Eye (tissue), 1 donor: ENCODE measurements around the gene TNFRSF11A.

ENCODE experiments used
- DNase-seq: peaks from one replicate; pipeline ENCODE4 v3.0.0-alpha.2; 2015

Gene TNFRSF11A

DNA sequence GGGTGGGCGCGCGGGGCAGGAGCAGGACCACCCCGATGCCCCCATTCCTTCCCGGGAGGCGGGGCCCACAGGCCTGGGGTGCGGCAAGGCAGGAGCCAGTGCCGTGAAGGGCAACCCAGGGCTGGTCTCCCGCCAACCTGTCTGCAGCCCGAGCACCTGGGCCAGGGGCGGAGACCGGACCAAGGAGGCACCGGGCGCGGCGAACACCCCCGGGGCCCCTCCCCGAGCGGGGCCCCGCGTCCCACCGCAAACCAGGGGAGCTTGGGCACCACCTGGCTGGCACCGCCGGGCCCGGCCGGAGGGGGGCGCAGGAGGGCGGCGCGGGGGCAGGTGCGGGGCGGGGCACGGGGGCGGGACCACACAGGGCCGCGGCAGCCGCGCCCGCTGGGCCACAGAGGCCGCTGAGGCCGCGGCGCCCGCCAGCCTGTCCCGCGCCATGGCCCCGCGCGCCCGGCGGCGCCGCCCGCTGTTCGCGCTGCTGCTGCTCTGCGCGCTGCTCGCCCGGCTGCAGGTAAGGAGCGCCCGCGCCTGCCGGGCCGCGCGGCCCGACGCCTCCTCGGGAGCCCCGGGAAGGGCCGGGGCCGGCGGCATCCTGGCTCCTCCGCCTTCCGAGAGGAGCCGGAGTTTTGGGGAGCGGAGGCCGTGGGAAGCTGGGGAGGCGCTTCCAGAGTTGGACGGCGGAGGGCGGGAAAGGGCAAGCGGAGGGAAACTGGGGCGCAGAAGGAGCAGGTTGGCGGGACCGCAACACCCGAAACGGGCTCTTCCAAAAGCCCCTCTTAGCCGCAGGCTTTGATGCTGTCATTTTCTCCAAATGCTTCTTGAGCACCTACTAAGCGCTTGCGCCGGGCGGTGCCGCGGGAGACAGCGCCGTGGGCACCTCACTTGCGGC, at the start of gene TNFRSF11A:
Gene TNFRSF11A (plus strand): TSS at position 394 of the 889 bp plus-strand sequence. CDS start 43 bp downstream, at position 437.
- peak; percentile 64 for DNase-seq

GRCh38 chr18:62277045-62277444, 48.1 kb upstream of the TNFRSF11A start:
- DNase-seq, result no peak

DNA sequence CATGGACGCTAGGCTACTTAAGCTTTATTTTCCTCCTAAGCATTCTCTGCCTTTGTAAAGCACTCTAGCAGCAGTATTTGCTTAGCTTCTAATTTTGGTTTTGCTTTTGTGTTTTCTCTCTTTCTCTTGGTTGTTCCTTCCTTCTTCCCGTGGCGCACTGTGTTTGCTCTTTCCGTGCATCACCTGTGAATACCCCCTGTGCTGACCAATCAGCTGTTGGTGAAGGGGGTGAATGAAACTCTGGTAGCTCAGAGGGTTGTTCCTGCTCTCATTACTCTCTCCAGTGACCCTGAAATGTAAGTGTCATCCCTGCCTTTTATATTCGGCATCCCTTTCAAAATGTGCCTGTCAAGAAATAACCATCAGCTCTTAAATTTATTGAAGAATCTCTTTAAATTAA, 45.5 kb upstream of the TNFRSF11A start:
- peak; percentile 39 for DNase-seq

DNA sequence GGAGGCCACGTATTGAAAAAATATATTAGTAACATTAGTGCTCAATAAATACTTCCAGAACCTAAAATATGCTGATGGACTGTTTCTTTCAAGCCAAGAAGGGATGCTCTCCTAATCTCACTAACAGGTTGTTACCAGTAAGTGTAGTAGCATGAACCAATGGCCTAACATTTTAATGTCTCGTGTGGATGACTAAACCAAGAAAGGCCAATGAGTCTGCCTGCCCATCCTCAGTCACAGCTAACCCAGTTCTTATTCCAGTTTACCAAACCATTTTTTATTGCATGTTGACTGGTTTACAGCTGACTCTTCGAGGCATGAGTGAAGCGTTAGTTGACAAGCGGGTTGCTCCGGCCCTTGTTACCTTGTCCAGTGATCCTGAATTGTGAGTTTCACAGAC, 45.1 kb upstream of the TNFRSF11A start:
- no peak for DNase-seq

- DNase-seq, result no peak
Measured at GRCh38 chr18:62280786-62281185, 44.3 kb upstream of the TNFRSF11A start.

- DNase-seq, result no peak
Measured at GRCh38 chr18:62281684-62282083, 43.4 kb upstream of the TNFRSF11A start.

- peak; percentile 38 for DNase-seq
Measured at GRCh38 chr18:62282188-62282629, 42.9 kb upstream of the TNFRSF11A start.

DNA sequence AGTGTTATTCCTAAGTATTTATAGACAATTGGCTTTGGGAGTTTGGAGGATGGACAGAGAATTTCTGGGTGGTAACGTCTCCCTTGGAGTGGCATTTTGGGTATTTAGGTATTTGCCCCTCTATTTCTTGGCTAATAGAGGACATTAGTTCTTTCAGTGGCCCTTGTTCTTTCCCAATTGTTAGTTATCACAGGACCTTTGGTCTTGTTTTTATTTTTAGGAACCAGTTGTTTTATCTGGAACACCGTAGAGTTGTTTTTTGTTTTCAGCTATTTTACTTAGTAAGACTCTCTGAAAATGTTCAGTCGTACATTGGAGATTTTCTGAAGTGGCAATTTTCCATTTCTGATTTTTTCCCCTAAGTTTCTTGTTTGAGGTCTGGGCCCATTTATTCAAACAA, 40.5 kb upstream of the TNFRSF11A start:
- no peak for DNase-seq

GRCh38 chr18:62285281-62285680, 39.8 kb upstream of the TNFRSF11A start:
- DNase-seq, result no peak

GRCh38 chr18:62287781-62288664, 37.1 kb upstream of the TNFRSF11A start:
- DNase-seq, result no peak

DNA sequence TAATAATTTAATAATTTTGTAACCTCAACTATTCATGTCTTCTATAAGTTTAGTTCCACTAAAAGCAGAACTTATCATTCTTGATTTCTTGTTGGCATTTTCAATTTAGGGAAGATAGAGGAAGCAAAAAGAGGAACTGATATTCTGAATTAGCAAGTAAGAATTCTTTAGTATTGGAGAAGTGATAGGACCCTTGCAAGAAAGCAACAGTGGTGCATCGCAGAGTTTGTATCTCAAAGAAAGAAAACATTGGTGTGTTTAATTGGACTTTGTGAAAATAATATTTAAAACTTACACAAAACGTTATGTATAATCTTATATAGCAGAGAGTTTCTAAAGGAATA, 36.5 kb upstream of the TNFRSF11A start:
- DNase-seq, result no peak

DNA sequence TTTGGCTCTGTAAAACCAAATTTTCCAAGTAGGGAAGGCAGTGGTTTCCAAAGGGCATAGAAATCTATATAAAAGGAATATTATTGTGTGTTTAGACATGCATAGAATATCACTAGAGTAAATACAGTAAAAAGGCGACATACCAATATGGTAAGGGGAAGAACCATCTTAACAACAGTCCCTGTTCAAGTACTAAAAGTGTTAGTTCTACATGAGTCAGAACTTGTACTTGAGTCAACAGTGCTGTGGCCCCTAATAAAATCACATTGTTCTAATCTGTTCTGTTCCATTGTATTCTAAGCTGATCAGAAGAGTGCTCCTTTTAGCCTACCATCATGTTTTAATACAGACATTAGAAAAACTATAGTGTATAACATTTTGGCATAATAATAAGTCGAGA, 36.1 kb upstream of the TNFRSF11A start:
- no peak for DNase-seq

GRCh38 chr18:62294073-62294472, 31.0 kb upstream of the TNFRSF11A start:
- no peak for DNase-seq

DNA sequence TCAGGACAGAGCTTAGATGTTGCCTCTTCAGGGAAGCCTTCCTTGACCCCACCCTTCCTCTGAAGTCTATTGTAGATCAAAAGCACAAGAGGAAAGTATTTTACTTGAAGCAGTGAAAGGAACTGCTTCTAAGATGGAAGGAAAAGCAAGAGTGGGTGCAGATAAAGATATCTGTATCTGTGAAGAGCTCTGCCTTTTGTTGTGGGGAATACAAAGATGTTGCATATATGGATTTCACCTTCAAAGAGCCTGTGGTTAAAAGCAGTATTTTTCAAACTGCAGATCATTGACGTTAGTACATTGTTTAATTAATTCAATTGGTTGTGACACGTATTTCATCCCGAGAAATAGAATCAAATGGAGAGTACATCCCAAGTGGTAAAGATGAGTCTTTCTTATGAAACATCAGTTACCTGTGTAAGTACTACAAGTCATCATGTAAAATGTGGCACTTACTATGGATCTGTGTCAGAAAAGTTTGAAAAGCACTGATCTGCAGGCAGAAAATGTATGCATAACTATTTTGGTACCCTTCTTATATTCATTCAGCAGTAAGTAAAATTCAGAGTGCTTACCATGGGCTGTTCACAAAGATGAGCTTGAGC, 24.6 kb upstream of the TNFRSF11A start:
- no peak for DNase-seq

DNA sequence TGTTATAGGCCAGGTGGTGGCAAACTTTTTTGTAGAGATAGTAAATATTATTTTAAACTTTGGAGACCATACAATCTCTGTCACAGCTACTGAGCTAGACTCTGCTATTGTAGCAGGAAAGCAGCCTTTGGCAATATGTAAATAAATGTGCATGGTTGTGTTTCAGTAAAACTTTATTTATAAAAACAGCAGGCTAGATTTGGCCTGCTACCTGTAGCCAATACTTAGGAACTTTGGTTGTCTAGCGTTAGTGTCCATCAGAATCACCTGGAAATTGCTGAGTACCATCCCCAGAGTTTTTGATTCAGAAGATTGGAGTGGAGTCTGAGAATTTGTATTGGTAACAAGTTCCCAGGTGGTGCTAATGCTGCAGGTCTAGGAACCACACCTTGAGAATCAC, 23.8 kb upstream of the TNFRSF11A start:
- no peak for DNase-seq

GRCh38 chr18:62312851-62313250, 12.3 kb upstream of the TNFRSF11A start:
- no peak for DNase-seq

DNA sequence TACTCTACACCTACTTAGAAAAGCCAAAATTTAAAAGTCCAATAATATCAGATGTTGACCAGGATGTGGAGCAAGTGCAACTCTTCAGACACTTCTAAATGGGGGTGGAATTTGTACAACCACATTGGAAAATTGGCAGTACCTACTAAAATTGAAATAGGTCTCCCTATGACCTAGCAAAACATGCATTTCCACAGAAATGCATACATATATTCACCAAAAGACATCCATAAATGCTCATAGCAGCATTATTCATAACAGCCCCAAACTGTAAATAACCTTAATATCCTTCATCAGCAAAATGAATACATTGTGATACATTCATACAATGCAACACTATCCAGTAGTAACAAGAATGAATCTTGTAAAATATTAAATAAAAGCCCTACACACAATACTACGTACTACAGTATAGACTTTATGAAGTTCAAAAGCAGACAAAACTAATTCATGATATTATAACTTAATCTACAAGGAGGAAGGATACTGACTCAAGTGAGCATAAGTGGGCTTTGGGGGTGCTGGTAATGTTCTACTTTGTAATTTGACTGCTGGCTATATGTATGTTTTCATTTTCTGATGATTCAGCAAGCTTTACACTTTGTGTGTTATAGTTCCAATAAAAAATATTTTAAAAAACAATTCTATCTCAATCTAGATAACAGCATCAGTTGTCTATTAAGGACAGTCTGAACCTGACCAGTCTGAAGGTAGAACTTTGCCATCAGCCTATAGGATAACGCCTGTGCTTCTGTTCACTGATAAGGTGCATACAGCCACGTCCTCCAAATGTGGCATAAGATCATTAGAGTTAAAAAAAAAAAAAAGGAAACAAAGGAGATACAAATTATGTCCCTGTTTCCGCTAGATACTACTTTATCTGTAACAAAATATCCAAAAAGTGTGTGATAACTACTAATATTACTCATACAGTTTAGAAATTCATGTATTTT, 6.6 kb upstream of the TNFRSF11A start:
- DNase-seq, result no peak

DNA sequence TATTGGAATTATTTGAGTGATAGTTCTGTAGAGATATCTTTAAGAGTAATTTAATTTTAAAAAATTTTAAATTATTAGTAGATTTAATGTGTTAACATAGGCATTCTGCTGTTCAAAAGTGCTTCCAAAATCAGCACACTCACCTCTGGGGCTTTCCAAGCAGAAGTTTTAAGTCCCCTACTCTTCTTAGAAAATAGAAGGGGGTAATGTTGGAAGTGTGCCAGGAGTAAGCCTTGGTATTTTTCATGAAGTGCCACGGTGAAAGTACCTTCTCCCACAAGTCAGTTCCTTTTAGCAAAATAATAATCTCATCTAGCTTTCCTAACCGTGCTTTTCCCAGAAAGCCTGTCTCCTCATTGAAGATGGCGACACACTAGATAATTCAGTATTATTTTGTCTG, 3.9 kb upstream of the TNFRSF11A start:
- no peak for DNase-seq

DNA sequence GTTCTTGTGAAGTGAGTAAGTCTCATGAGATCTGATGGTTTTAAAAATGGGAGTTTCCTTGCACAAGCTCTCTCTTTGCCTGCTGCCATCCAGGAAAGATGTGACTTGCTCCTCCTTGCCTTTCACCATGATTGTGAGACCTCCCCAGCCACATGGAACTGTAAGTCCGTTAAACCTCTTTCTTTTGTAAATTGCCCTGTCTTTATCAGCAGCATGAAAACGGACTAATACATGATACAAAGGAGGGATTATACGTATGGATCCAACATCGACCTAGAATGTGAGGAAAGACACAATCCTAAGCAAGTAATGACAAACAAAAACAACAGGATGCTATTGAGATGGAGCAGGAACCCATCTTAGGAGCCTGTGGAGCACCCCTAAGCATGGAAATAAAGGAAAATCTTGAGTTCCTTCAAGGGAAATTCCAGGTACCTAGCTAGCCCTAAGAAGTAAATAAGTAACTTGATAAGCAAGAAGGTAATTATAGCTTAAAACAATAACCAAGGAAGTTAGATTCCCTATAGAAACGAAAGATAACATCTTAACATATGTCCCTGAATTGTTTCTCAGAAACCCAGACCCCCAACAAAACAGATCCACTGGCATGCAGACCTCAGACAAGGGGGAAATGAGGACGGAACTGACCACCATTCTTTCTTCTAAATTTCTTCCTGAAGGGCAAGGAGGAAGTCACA, 1.5 kb upstream of the TNFRSF11A start:
- no peak for DNase-seq

DNA sequence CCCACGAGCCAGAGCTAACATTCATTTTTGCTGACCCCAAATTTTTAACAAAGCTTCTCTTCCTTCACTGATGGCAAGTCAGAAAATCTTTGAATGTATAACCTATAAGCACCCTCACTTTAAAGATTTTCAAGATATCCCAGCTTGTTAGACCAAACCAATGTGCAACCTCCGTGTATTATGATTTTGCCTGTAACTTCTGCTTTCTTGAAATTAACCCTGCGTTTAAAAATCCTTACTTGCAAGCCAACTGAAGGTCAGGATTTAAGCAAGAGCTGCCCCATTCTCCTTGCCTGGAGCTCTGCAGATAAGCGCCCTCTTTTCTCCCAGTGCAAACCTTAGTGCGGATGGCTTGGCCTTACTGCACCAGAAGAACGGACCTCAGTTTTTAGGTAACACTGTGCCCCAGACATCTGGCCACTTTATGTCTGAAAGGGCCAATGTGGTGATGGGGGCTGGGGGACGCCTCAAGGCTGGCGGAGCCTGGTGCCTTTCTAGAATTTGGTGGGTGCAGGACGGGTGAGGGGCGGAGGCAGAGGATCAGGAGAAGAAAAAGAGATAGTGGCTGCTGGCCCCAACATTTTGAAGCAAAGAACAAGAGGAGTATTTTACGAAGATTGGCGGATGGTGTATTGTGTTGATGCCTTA, 805 bp upstream of the TNFRSF11A start:
- DNase-seq, result peak; percentile 33
